Sigmoid colon (tissue), 4 donors: ENCODE data around the gene ROBO3.

Experiments used
- CTCF ChIP-seq, 4 experiments: fragments of 450-650 bp in 3 of 4; fragments of 200-600 bp in 1 of 4; IDR thresholded peaks; one replicate each; pipeline ENCODE4 v1.5.1; 2016 to 2019; ENCODE audit warnings: antibody characterized with exemption in 4 of 4, mild to moderate bottlenecking in 3 of 4, moderate library complexity in 2 of 4
- EP300 ChIP-seq, 4 donors: sonication (generic); formaldehyde crosslinking; IDR thresholded peaks; one replicate each; pipeline ENCODE4 v1.6.1; 2017; ENCODE audit warnings: antibody characterized with exemption in 4 of 4

- TF ChIP-seq EP300 (IDR thresholded peaks at IDR 0.05) (no peak), CTCF (IDR thresholded peaks at IDR 0.05) (no peak)
Measured at GRCh38 chr11:124898711-124899110, 33.5 kb downstream of the ROBO3 start.
